ENCODE data around the gene NFATC2IP.

NFATC2IP gene

GRCh38 chr16:28984619-28985135, 33.9 kb downstream of the NFATC2IP start, which contains the start of gene LAT:
Gene LAT (plus strand): TSS chr16:28985052. CDS start chr16:28985418, 366 bp downstream.
- TF ChIP-seq EP300 (IDR thresholded peaks at IDR 0.05; ENCODE audit: borderline replicate concordance): no peak
- TF ChIP-seq TEAD4 (IDR thresholded peaks at IDR 0.05): no peak
- no peak for TF ChIP-seq FOXM1 (IDR thresholded peaks at IDR 0.05; ENCODE audit: borderline replicate concordance, low read depth)
- TF ChIP-seq, protein P1, sequence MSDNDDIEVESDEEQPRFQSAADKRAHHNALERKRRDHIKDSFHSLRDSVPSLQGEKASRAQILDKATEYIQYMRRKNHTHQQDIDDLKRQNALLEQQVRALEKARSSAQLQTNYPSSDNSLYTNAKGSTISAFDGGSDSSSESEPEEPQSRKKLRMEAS (IDR thresholded peaks at IDR 0.05): no peak
- no peak for TF ChIP-seq NFIC (IDR thresholded peaks at IDR 0.05)
- TF ChIP-seq ZBTB7A (IDR thresholded peaks at IDR 0.05; ENCODE audit: low read depth): no peak
- TF ChIP-seq, protein P2, sequence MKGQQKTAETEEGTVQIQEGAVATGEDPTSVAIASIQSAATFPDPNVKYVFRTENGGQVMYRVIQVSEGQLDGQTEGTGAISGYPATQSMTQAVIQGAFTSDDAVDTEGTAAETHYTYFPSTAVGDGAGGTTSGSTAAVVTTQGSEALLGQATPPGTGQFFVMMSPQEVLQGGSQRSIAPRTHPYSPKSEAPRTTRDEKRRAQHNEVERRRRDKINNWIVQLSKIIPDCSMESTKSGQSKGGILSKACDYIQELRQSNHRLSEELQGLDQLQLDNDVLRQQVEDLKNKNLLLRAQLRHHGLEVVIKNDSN (IDR thresholded peaks at IDR 0.05): no peak
- no peak for TF ChIP-seq EGR1 (IDR thresholded peaks at IDR 0.05)
- no peak for TF ChIP-seq CEBPB (IDR thresholded peaks at IDR 0.05)
- TF ChIP-seq YY1 (IDR thresholded peaks at IDR 0.05; ENCODE audit: low read depth): no peak
- no peak for TF ChIP-seq CREB1 (IDR thresholded peaks at IDR 0.05; ENCODE audit: low read depth)
- TF ChIP-seq RAD21 (IDR thresholded peaks at IDR 0.05; ENCODE audit: low read depth): no peak

- no peak for TF ChIP-seq RAD21 (IDR thresholded peaks at IDR 0.05; ENCODE audit: low read depth)
- no peak for TF ChIP-seq ZBTB7A (IDR thresholded peaks at IDR 0.05; ENCODE audit: low read depth)
- TF ChIP-seq YY1 (IDR thresholded peaks at IDR 0.05; ENCODE audit: low read depth): no peak
- TF ChIP-seq, protein P2 (IDR thresholded peaks at IDR 0.05): no peak
- no peak for TF ChIP-seq NFIC (IDR thresholded peaks at IDR 0.05)
- no peak for TF ChIP-seq EP300 (IDR thresholded peaks at IDR 0.05; ENCODE audit: borderline replicate concordance)
- TF ChIP-seq EGR1 (IDR thresholded peaks at IDR 0.05): no peak
- no peak for TF ChIP-seq FOXM1 (IDR thresholded peaks at IDR 0.05; ENCODE audit: borderline replicate concordance, low read depth)
Observed at GRCh38 chr16:28985211-28986041, 34.7 kb downstream of the NFATC2IP start.

GRCh38 chr16:28986046-28986445, 35.3 kb downstream of the NFATC2IP start:
- TF ChIP-seq, protein P1 (IDR thresholded peaks at IDR 0.05): no peak

DNA sequence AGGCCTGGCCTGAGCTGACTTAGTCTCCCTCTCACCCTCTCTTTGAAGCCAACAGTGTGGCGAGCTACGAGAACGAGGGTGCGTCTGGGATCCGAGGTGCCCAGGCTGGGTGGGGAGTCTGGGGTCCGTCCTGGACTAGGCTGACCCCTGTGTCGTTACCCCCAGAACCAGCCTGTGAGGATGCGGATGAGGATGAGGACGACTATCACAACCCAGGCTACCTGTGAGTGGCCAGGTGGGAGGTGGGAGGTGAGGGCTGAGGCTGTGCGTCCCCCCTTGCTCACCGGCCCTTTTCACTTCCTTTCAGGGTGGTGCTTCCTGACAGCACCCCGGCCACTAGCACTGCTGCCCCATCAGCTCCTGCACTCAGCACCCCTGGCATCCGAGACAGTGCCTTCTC, 35.8 kb downstream of the NFATC2IP start:
- no peak for TF ChIP-seq CREB1 (IDR thresholded peaks at IDR 0.05; ENCODE audit: low read depth)
- no peak for TF ChIP-seq RAD21 (IDR thresholded peaks at IDR 0.05; ENCODE audit: low read depth)
- TF ChIP-seq TCF12 (IDR thresholded peaks at IDR 0.05; ENCODE audit: low read depth): no peak
- no peak for TF ChIP-seq TAF1 (IDR thresholded peaks at IDR 0.05; ENCODE audit: low read depth)

DNA sequence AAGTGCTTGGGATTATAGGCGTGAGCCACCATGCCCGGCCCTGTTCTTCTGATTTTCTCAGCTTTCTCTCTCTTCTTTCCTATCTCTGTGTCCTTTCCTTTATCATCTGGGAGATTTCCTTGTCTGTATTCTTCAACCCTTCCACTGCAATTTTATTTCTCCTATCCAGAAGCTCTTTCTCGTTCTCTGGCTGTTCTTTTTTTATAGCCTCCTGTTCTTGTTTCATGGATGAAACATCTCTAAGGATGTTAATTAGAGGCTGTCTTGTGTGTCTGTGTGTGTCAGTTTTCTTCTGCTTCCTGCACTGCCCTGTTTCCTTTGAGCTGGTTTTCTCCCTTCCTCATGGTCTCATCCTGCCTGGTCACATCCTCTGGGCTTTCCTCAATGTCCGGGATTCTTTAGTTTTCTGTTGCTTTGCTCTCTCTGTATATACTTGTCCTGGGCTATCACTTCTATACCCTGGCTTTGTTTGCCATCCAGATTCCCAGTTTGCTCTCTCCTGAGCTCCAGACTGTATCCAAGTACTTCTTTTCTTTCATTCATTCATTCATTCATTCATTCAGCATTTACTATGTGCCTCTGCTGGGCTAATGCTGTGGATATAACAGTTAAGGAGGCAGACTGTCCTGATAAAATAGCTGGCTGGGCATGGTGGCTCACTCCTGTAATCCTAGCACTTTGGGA, 36.6 kb downstream of the NFATC2IP start:
- TF ChIP-seq RAD21 (IDR thresholded peaks at IDR 0.05; ENCODE audit: low read depth) (no peak), FOXM1 (IDR thresholded peaks at IDR 0.05; ENCODE audit: borderline replicate concordance, low read depth) (no peak), TEAD4 (IDR thresholded peaks at IDR 0.05) (no peak), TAF1 (IDR thresholded peaks at IDR 0.05; ENCODE audit: low read depth) (no peak), NFIC (IDR thresholded peaks at IDR 0.05) (no peak), EP300 (IDR thresholded peaks at IDR 0.05; ENCODE audit: borderline replicate concordance) (no peak), TCF12 (IDR thresholded peaks at IDR 0.05; ENCODE audit: low read depth) (no peak), REST (IDR thresholded peaks at IDR 0.05; ENCODE audit: low read depth) (no peak), EGR1 (IDR thresholded peaks at IDR 0.05) (no peak), CEBPB (IDR thresholded peaks at IDR 0.05) (no peak), CREB1 (IDR thresholded peaks at IDR 0.05; ENCODE audit: low read depth) (no peak), ZBTB7A (IDR thresholded peaks at IDR 0.05; ENCODE audit: low read depth) (no peak), YY1 (IDR thresholded peaks at IDR 0.05; ENCODE audit: low read depth) (no peak)
- TF ChIP-seq, protein P2 (IDR thresholded peaks at IDR 0.05): no peak
- TF ChIP-seq, protein P1 (IDR thresholded peaks at IDR 0.05): no peak

DNA sequence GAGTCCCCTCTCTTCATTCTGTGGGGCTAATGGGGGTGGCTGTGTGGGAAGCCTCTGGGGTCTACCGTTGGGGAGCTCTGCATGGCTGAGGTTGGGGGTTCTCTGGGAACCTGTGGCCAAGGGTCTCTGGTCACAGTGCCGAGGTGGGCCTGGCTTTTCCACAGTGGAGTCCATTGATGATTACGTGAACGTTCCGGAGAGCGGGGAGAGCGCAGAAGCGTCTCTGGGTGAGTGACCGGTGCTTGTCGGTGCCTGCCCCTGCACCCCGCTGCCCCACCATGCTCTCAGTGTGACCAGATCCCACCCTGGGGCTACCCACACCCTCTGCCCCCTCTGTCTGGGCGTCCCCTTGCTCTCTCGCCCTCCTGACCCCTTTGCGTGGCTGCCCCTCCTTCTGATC, 38.6 kb downstream of the NFATC2IP start:
- TF ChIP-seq YY1 (IDR thresholded peaks at IDR 0.05; ENCODE audit: low read depth) (no peak), CEBPB (IDR thresholded peaks at IDR 0.05) (no peak), RAD21 (IDR thresholded peaks at IDR 0.05; ENCODE audit: low read depth) (no peak), CREB1 (IDR thresholded peaks at IDR 0.05; ENCODE audit: low read depth) (no peak), EP300 (IDR thresholded peaks at IDR 0.05; ENCODE audit: borderline replicate concordance) (no peak), FOXM1 (IDR thresholded peaks at IDR 0.05; ENCODE audit: borderline replicate concordance, low read depth) (no peak), TEAD4 (IDR thresholded peaks at IDR 0.05) (no peak), REST (IDR thresholded peaks at IDR 0.05; ENCODE audit: low read depth) (no peak)
